GM12874 (cell line): ENCODE measurements around the gene EIF3B.

Source experiments
- CTCF ChIP-seq: IDR thresholded peaks from 2 replicates; pipeline ENCODE4 v1.5.1; 2011; ENCODE audit warnings: low read depth, mild to moderate bottlenecking, control low read depth, low read length, moderate library complexity; ENCODE audit not compliant: insufficient read depth

Gene EIF3B

GRCh38 chr7:2394566-2395082 is 40.0 kb downstream of the EIF3B start:
- TF ChIP-seq CTCF: no peak

DNA sequence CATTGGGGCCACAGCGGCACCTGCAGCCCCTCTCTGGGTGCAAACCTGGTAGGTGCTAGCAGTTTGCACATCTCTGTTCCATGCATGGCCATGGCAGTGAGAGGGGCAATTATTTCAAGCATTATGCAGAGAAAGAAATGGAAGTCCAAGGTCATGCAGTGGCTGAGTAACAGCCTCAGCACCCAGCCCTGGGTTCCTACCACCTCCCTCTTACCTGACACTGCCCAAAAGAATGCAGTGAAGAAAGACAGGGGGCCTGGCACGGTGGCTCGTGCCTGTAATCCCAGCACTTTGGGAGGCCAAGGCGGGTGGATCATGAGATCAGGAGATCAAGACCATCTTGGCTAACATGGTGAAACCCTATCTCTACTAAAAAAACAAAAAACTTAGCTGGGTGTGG is 43.9 kb downstream of the EIF3B start:
- TF ChIP-seq CTCF: no peak

GRCh38 chr7:2399848-2400587 is 45.4 kb downstream of the EIF3B start:
- no peak for TF ChIP-seq CTCF

- no peak for TF ChIP-seq CTCF
These were observed 48.0 kb downstream of the EIF3B start for GRCh38 chr7:2402687-2403013.

DNA sequence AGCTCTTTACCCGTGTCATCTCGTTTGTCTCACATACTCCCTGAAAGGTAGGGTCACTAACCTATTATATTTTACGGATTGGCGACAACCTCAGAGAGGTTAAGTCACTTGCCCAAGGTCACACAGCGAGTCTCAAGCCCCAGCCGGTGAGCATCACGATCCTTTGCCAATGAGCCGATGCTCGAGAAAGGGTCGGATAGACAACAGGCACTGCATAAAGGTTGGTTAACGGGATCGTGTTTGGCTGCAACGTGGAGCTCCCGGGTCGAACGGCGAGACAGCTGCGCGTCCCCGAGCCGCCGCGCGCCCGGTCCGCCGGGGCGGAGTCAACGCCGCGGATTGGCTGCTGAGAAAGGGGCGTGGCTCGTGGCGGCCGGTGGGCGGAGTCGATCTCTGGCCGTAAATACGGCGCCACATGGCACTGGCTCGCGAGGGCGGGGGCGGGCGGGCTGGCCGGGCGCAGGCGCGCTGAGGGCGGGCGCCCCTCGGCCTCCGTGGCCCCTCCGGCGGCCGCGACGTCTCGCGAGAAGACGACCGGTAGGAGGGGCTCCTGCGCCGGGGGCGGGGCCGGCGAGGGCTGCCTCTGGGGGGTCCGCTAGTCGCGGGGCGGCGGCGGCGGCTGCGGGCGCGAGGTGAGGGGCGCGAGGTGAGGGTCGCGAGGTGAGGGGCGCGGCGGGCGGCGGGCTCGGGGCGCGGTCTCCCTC is 48.5 kb downstream of the EIF3B start, which contains the start of gene CHST12:
CHST12 (plus strand) TSS at position 598 of the 704 bp plus-strand sequence. CDS start 29,029 bp downstream, outside the sequence.
- TF ChIP-seq CTCF: no peak

- no peak for TF ChIP-seq CTCF
These were observed 49.4 kb downstream of the EIF3B start for GRCh38 chr7:2403718-2404648.

DNA sequence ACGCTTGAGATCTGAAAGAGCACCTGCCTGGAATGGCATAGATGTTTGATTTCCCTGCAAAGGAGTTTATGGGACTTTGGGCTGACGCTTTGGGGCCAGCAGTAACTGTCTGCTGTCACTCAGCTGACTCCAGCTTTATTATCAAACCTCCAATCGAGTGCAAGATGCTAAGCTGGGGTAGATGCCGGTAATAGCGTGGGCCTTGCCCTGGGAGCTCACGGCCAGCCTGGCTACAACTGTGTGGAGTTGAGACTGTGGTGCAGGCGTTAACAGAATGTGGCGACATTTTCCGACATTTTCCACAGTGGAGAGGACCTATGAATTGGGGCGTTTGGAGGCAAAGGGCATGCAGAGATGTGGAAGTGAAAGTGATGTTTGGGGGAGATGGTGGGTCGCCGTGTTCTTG is 50.1 kb downstream of the EIF3B start:
- TF ChIP-seq CTCF: no peak
